Activated CD4-positive, alpha-beta T cell treated with anti-CD3 and anti-CD28 coated beads for 1 hour (primary cell): ENCODE results near the gene TARP.

Source experiments
- DNase-seq: peaks from one replicate; pipeline ENCODE4 v3.0.0-alpha.2; 2020

The TARP gene

DNA sequence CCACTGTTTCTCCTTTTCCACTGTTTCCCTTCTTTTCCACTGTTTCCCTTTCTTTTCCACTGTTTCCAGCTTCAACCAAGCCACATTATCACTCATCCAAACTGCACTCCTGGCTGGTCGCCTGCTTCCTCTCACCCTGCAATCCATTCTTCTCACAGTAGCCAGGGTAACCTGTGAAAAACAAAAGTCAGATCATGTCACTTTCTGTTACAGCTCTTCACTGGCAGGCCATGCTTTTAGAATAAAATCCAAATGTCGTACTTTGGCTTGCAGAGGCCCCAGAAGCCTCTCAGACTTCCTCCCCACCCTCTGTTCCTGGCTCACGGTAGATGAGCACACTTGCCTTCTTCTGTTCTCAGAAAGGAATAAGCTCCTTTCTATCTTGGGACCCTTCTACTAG is 61.5 kb downstream of the TARP start:
- no peak for DNase-seq

DNA sequence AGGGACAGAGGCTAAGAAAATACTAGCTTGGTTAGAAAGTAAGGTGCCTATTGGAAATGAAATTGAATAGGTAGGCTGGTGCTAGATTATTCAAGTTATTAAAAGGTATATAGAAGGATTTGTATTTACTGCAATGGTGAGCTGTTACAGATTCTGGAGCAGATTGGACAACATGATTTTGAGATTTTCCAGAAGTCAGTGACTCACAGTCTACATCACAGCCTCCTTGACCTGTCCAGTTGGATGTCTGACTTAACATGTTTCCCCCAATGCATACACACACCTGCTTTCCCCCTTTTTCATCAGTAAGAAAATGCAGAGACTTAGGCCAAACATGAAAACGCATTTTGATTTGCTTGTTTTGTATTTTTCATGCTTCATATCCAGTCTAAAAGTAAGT is 62.0 kb downstream of the TARP start:
- no peak for DNase-seq
